Measurements from ENCODE around the gene GCFC2.
"Not testable (repeated sequence)": the region's sequence is repeated elsewhere in the genome, so short reads cannot be mapped to it uniquely, and the experiment has no call there.

Gene GCFC2

GRCh38 chr2:75710577-75711253 is at the start of gene GCFC2:
GCFC2 (minus strand) TSS chr2:75710915; CDS start chr2:75710855, 60 bp downstream.
- DNase-seq, result peak; percentile 88

DNA sequence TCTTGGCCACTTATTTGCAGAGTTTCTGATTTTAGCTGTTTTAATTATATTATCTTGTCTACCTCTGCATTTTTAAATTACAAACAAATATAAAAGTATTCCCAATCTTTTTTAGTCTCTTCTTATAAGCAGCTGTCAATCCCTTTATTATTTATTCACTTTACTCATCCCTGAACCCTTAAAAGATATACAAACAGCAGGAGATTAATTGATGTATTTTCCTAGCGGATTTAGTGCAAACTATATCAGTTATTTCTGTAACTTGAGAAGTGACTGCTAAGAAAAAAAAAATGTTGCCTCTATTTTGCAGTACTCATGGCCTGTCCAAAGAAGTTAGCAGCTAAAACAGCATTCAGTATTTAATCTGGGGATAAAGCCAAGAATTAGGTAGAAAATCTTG is 42.1 kb upstream of the GCFC2 start:
- DNase-seq, result no peak

- DNase-seq, result no peak
Measured at GRCh38 chr2:75751824-75752468, 41.2 kb upstream of the GCFC2 start.

DNA sequence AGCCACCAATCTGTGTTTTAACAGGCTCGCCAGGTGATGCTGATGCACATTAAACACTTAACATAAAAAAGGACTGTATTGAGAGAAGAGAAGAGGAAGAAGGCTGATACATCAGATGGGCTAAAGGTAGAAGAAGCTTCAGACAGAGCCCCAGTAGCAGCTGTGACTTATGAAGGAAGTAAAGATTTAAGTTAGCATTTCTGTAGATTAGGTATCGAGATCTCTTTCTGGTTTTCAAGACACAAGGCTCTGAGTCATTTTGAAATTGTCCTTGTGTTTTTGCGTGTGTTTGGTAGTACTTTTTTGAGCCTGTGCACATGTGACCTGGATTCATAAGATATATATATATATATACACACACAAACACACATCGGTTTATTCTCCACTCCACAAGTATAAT is 40.6 kb upstream of the GCFC2 start:
- DNase-seq, result no peak

- no peak for DNase-seq
Measured at GRCh38 chr2:75737961-75738360, 27.2 kb upstream of the GCFC2 start.

DNA sequence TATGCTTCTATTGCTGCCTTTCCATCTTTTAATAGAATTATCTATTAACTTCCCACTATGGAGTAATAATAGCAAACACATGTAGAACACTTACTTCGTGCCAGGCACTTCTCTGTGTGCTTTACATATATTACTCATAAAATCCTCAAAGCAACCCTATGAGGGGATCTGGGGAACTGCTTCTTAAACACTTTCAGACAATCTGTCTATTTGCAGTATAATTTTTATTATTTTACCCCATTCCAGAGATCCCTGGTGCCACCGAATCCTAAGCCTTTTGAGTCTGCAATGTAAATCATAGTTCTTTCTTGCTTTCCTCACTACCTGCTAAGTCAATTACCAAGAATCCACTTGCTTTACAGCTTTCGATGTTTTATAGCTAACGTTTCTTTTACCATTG is 25.6 kb upstream of the GCFC2 start:
- DNase-seq, result no peak

DNA sequence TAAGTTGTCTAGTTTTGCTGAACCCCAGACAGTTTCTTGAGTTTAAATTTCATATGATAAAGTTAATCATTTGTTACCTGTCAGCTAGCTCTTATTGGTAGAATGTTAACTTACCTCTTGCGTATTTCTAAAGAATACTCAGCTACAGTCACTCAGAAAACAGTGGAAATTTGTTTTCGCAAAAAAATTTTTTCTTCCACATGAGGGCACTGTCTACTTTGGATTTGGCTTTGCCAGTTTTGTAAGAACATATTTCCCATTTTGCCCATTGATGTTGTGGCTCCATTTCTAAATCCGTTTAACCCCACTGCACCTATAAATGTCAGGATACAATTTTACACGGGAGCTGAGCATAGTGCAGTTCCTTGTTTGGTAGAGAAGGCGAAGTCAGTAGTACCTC is 19.1 kb upstream of the GCFC2 start:
- DNase-seq, result no peak

DNA sequence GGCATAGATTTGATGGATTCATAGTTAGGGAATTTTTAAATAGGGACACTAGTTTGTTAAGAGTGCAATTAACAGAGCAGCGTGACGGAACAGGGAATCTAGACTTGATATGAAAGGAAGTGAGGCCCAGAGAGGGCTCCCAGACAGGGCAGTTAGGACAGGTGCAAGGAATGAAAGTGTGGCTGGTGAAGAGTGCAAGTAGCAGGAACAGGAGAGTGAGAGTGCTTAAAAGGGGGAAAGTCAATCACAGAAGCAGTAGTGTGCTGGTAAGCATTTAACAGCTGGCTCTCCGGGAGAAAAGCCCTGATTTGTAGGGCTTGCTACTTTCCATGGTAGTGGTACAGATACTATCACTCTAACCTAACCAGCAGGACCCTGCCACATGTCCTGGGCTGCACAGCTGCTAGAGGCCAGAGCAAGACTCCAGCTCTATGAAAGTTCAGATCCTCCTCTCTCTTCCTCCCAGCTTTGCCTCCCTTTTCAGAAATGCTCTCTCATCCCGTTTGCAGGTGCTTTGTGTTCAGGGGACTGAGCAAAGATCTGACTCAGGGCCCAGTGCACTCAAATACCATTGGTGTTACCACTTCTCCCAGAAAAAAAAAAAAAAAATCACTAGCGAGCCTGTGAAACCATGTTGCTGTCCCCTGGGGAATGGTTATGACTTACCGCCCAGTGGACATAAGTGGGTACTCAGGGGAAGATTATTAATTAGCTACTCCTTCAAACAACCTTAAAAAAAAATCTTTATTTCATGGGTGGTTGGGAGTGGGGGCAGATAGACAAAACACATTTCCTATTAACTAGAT is 18.1 kb upstream of the GCFC2 start:
- DNase-seq, result no peak

- DNase-seq, result no peak
Measured at GRCh38 chr2:75722687-75723086, 12.0 kb upstream of the GCFC2 start.

DNA sequence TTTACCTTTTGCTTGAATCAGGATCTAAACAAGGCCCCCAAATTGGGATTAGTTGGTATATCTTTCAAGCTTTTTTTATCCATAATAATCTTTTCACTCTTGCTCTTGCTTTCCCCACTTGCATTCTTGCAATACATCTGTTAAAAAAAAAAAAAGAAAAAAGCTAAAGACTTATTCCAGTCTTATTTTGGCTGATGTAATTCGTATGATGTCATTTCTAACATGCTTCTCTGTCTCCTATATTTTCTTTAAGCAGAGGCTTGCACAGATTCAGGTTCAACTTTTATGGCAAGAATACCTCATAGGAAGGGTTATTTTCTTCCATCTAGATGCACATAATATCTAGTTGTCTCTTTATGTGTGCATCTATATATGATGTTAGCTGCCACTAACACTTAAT is 9.8 kb upstream of the GCFC2 start:
- no peak for DNase-seq

GRCh38 chr2:75719616-75720015 is 8.9 kb upstream of the GCFC2 start:
- DNase-seq, result no peak

- no peak for DNase-seq
Measured at GRCh38 chr2:75716406-75716805, 5.7 kb upstream of the GCFC2 start.

DNA sequence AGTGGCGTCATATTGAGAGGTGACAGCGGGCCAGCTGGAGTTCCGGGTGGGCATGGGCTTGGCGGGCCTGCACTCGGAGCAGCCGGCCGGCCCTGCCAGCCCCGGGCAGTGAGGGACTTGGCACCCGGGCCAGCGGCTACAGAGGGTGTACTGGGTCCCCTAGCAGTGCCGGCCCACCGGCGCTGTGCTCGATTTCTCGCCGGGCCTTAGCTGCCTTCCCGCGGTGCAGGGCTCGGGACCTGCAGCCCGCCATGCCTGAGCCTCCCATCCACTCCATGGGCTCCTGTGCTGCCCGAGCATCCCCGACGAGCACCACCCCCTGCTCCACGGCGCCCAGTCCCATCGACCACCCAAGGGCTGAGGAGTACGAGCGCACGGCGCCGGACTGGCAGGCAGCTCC is 875 bp upstream of the GCFC2 start:
- not testable (repeated sequence) for DNase-seq

DNA sequence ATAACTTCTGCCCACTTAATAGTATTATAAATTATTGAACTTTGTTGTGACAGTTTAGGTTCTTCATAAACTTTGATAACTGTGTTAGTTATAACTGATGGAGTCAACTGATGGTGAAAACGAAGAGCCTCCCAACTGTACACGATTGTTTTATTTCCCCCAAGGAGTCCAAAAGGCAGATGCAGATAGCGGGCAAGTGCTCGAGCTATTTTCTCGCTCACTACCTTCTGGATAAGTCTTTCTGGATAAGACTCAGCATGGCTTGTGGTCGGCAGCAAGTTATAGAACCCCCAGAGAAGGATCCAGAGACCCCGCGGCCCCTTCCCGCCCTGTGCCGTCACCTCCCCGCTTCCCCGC is 517 bp downstream of the GCFC2 start:
- DNase-seq, result no peak

DNA sequence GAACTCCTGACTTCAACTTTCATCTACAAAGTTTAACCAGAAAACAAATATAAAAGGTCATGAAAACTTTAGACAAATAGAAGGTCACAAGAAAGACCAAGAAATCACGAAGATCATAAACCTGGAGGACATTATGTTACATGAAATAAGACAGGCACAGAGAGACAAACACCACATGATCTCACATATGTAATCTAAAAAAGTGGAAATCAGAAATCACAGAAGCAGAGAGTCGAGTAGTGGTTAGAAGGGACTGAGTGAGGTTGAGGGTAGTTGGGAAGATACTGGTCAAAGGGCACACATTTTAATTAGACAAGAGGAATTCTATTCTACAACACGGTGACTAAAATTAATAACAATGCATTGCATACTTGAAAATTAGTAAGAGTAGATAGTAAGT is 1.4 kb downstream of the GCFC2 start:
- DNase-seq, result no peak

DNA sequence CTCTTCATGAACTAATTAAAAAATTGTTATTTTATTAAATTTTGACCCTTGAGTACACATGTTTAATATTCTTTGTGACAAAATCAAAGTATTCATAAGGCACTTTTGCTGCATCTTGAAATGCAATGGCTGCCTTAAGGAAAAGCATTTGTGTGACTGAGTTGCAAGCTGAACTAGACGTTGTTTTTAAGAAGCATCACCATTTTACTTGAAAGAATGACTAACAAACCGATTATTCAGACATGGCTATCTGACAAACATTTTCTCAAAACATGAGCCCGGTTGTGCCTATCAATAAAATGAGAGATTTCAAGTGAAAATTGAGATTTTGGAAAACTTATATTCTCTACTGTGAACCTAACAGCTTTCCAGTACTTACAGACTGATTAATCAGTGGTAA is 2.8 kb downstream of the GCFC2 start:
- DNase-seq, result no peak

DNA sequence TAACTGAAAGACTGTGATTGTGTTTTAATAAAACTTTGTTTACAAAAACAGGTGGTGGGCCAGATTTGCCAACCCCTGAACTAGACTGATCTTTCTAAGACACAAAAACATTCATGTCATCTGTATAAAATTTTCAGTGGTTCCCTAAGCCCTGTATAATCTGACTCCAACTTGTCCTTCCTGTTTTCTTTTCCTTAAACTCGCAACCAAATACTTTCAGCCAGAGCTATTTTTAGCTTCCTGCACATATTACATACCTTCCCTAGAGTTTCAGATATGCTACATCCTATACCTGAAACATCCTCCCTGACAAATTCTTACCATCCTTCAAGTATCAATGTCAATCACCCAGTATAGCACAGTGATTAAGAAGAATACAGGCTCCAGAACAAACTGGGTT is 4.8 kb downstream of the GCFC2 start:
- no peak for DNase-seq

GRCh38 chr2:75703589-75704287 is 7.0 kb downstream of the GCFC2 start:
- no peak for DNase-seq

DNA sequence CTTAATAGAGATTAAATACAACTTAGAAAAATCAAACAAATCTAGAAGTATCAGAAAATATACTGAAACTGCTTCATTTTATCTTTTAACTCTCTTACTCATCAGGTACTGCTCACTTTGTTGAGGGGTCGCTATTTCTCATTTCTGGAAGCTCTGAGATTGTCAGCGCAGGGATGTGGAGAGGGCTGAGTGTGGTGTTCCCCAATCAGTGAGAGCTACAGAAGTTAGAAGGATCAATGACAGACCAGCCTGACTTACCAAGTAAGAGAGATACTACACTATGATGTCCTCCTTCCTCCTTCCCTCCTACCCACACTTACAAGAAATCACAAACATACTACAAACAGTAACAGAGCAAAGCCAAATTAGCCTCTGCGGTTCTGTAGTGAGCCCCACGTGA is 8.1 kb downstream of the GCFC2 start:
- DNase-seq, result no peak

DNA sequence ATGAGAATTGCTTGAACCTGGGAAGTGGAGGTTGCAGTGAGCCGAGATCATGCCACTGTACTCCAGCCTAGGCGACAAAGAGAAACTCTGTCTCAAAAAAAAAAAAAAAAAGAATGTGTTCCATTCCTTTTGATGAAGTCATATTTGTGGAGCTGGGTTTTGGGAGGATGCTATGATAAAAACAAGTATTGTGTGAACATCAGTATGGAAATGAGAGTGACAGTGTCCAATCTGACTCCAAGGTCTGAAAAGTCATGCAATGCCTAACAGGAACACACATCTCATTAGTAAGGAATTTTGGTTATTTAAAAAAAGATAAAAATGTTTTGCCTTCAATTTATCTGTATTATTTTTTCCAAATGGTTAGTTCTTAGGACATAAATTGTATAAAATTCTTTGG is 11.8 kb downstream of the GCFC2 start:
- DNase-seq, result no peak

GRCh38 chr2:75688196-75688595 is 22.5 kb downstream of the GCFC2 start:
- no peak for DNase-seq

- DNase-seq, result not testable (repeated sequence)
Measured at GRCh38 chr2:75683430-75683829, 27.3 kb downstream of the GCFC2 start.

- DNase-seq, result no peak
Measured at GRCh38 chr2:75680402-75680801, 30.3 kb downstream of the GCFC2 start.

GRCh38 chr2:75679556-75679955 is 31.2 kb downstream of the GCFC2 start:
- DNase-seq, result no peak
